ENCODE measurements around the gene HSPG2. TPM values are rescaled to one million over a fixed set of nuclear protein-coding genes. Genes with fewer than 3 reads are reported as not detected.
A peak's percentile ranks its signal among the peaks of the same experiment; 100 is the strongest.

Gene HSPG2
- total and polyA plus RNA-seq, 10 of the 15 experiments (the other 5 are each of a cell fraction or from before 2014, with no cell fraction given) = 0.30 to 3.4 (median 0.73) TPM; not detected in 2

GRCh38 chr1:21913763-21914162 is 23.3 kb downstream of the HSPG2 start:
- TF ChIP-seq ZBTB33 (IDR thresholded peaks at IDR 0.05) = peak; percentile 44; the same call in 1 of the 2 replicates
- TF ChIP-seq MXI1 (IDR thresholded peaks at IDR 0.05; ENCODE audit: low read depth, low read length) = peak; percentile 86; the same call in 1 of the 2 replicates
- TF ChIP-seq HSF1 (IDR thresholded peaks at IDR 0.05; ENCODE audit: low read depth, low read length) = no peak
- TF ChIP-seq IKZF2 (IDR thresholded peaks at IDR 0.05) = peak in 1 of 2 experiments; percentile 15; a peak in 1 of 4 replicates
- TF ChIP-seq SMAD1 (IDR thresholded peaks at IDR 0.05; ENCODE audit: low read depth, partially characterized antibody) = no peak
- H3K9me3 ChIP-seq (replicated peaks; ENCODE audit: control insufficient read depth, insufficient read depth, low read length) = no peaks in the 10 kb centered on the region
- ChIA-PET SMC1A (ENCODE audit: uncharacterized antibody, unreplicated experiment) (interaction anchor here (1.1 kb wide), 1 partner anchor 12 kb away, joined by 3 read pairs; no protein-coding TSS in a partner anchor), CTCF (no interaction called here), POLR2A (no interaction called here), RAD21 (ENCODE audit: unreplicated experiment) (no interaction called here)
- H3K79me2 ChIP-seq (ENCODE audit: control insufficient read depth, insufficient read depth, low read length) = no peaks in the 10 kb centered on the region
- intact Hi-C loops (cut with micrococcal nuclease; ENCODE audit: unreplicated experiment) = no loop called here
- H2AFZ ChIP-seq (ENCODE audit: control insufficient read depth, low read depth, low read length) = no peak overlapping the region
- no peak overlapping the region for H3K9ac ChIP-seq (ENCODE audit: control insufficient read depth, insufficient read depth, low read length)
- no peaks in the 10 kb centered on the region for H3K27me3 ChIP-seq (replicated peaks in 1 of 2; ENCODE audit: control insufficient read depth in 2 of 2, insufficient read depth in 2 of 2, low read length in 1 of 2)
- H3K4me1 ChIP-seq (ENCODE audit: control insufficient read depth, insufficient read depth, low read length) = peaks cover 12% of the 10 kb centered on the region
- H3K4me2 ChIP-seq (ENCODE audit: control insufficient read depth, insufficient read depth) = no peak overlapping the region
- no peaks in the 10 kb centered on the region for H4K20me1 ChIP-seq (ENCODE audit: control insufficient read depth, insufficient read depth)
- DNase-seq (ENCODE audit: low read depth, low spot score) = no peak
- no peaks in the 10 kb centered on the region for H3K36me3 ChIP-seq (ENCODE audit: control insufficient read depth in 2 of 2, insufficient read depth in 2 of 2, low read length in 1 of 2)
- H3K4me3 ChIP-seq = no peak overlapping the region
- BruUV-seq (replicated peaks) = no TSS peak
- H3K27ac ChIP-seq (ENCODE audit: control insufficient read depth, insufficient read depth) = no peak overlapping the region
- in situ Hi-C loops (cut with MboI) = no loop called here
- 38% methylated on average over 5 of the region's 5 CpGs for WGBS (ENCODE audit: insufficient coverage, insufficient replicate concordance, low lambda C conversion rate, missing lambda C conversion rate)
- no peak for FAIRE-seq
- peak; percentile 15; the same call in 2 of the 3 replicates for ATAC-seq

Measured in GM12878 (cell line).